ENCODE measurements around the gene MTARC2.

GRCh38 chr1:220810179-220810653 is 62.1 kb downstream of the MTARC2 start:
- TF ChIP-seq CTCF (IDR thresholded peaks at IDR 0.05; ENCODE audit: insufficient read depth, low read length, poor library complexity, severe bottlenecking) (peak; percentile 82), EZH2phosphoT487 (conservative IDR thresholded peaks at IDR 0.05; ENCODE audit: low read length) (no peak)
